Lower lobe of right lung (tissue), 2 donors: ENCODE data around the gene BHLHA15. TPM values are rescaled to one million over a fixed set of nuclear protein-coding genes. Genes with fewer than 3 reads are reported as not detected.
A peak's percentile ranks its signal among the peaks of the same experiment; 100 is the strongest.

Experiments
- ATAC-seq, 2 donors: fragments of 200-7000 bp; cut with Tn5 transposase; one replicate each; pipeline ENCODE4 v1.9.1; 2020 to 2022; ENCODE audit warnings: mild to moderate bottlenecking in 2 of 2, moderate library complexity in 2 of 2
- DNase-seq: peaks from one replicate; pipeline ENCODE4 v3.0.0-alpha.2; 2020
- H3K27ac ChIP-seq: fragments of 200-600 bp; one replicate; pipeline ENCODE4 v1.8.0; 2022
- H3K27me3 ChIP-seq: fragments of 200-600 bp; one replicate; pipeline ENCODE4 v1.8.0; 2022; ENCODE audit warnings: low read depth
- H3K36me3 ChIP-seq: fragments of 200-600 bp; one replicate; pipeline ENCODE4 v1.8.0; 2022; ENCODE audit warnings: mild to moderate bottlenecking
- H3K4me1 ChIP-seq: fragments of 200-600 bp; one replicate; pipeline ENCODE4 v1.8.0; 2022
- H3K4me3 ChIP-seq: fragments of 200-600 bp; one replicate; pipeline ENCODE4 v1.8.0; 2022; ENCODE audit warnings: mild to moderate bottlenecking
- H3K9me3 ChIP-seq: fragments of 200-600 bp; one replicate; pipeline ENCODE4 v1.8.0; 2022
- intact Hi-C: fragments of 100-400 bp; cut with DNase I; formaldehyde crosslinking; loops from one replicate; pipeline ENCODE4 v1.11.0; 2022
- total RNA-seq: library from RNA; stranded (reverse); fragmentation: NEBNext Ultra II Directional; extraction: Animal tissue kit (Norgen Biotek cat#: 25700); gene quantifications from one replicate; pipeline ENCODE4 v1.2.1, GENCODE V29; 2021
- TF ChIP-seq, protein P1 (sequence below): fragments of 200-600 bp; IDR thresholded peaks from one replicate; pipeline ENCODE4 v1.8.0; 2022; ENCODE audit warnings: antibody characterized with exemption, mild to moderate bottlenecking
- donor health status: DM: no; HTN: yes; CAD: no; lungs with severe emphysema.

The BHLHA15 gene
- total RNA-seq, 1 donor from 2014 or later, result 1.2 TPM

DNA sequence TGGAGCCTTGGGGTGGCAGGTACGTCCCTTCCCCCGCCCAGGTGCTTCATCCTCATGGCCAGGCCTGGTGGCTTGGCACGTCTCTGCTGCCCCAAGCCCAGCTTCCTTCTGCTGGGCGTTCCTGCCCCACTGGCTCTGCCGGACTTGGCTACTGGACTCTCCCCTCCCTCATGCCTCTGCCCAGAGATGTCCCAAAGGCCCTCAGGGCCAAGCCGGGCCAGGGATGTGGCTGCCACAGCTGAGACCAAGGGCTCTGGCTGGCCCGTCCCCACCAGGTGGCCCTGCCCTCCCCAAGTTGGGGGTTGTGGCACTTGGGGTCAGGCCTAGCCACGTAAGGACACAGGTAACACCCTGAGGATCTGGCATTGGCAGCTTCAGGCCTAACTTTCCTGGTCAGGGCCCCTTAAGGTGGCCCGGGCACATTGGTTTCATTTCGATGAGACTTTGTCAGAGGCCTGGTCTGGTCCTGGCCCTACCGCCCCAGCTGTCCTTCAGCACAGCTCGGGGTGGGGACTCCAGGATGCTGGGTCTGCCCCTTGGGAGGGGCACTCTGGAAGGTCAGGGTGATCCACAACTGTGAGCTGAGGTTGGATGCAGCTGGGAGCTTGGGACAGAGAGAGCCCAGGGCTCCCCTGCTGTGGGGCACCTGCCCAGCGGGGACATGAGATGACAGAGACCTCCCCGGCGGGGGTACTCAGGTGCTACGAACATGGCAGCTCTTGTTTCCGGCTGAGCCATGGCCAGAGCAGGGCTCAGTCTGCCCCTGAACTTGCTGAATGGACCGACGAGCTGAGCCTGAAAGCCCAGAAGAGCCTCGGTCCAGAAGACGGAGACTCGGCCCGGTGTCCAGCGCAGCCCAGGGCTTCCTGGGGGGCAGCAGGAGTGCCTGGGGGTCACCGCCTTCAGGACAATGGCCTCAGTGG, 2.9 kb downstream of the BHLHA15 start:
- intact Hi-C loops, result no loop called here
- Histone ChIP-seq H3K36me3 (peaks cover 29% of the 10 kb centered on the region), H3K27ac (no peak overlapping the region), H3K4me3 (no peak overlapping the region), H3K4me1 (no peaks in the 10 kb centered on the region), H3K27me3 (no peaks in the 10 kb centered on the region), H3K9me3 (no peaks in the 10 kb centered on the region)
- TF ChIP-seq, protein P1, sequence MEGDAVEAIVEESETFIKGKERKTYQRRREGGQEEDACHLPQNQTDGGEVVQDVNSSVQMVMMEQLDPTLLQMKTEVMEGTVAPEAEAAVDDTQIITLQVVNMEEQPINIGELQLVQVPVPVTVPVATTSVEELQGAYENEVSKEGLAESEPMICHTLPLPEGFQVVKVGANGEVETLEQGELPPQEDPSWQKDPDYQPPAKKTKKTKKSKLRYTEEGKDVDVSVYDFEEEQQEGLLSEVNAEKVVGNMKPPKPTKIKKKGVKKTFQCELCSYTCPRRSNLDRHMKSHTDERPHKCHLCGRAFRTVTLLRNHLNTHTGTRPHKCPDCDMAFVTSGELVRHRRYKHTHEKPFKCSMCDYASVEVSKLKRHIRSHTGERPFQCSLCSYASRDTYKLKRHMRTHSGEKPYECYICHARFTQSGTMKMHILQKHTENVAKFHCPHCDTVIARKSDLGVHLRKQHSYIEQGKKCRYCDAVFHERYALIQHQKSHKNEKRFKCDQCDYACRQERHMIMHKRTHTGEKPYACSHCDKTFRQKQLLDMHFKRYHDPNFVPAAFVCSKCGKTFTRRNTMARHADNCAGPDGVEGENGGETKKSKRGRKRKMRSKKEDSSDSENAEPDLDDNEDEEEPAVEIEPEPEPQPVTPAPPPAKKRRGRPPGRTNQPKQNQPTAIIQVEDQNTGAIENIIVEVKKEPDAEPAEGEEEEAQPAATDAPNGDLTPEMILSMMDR, result no peak
- ATAC-seq, result no peak
- DNase-seq, result peak; percentile 39

GRCh38 chr7:98214811-98215321, 3.6 kb downstream of the BHLHA15 start:
- TF ChIP-seq, protein P1, result no peak
- Histone ChIP-seq H3K27ac (no peak overlapping the region), H3K4me1 (no peaks in the 10 kb centered on the region)

DNA sequence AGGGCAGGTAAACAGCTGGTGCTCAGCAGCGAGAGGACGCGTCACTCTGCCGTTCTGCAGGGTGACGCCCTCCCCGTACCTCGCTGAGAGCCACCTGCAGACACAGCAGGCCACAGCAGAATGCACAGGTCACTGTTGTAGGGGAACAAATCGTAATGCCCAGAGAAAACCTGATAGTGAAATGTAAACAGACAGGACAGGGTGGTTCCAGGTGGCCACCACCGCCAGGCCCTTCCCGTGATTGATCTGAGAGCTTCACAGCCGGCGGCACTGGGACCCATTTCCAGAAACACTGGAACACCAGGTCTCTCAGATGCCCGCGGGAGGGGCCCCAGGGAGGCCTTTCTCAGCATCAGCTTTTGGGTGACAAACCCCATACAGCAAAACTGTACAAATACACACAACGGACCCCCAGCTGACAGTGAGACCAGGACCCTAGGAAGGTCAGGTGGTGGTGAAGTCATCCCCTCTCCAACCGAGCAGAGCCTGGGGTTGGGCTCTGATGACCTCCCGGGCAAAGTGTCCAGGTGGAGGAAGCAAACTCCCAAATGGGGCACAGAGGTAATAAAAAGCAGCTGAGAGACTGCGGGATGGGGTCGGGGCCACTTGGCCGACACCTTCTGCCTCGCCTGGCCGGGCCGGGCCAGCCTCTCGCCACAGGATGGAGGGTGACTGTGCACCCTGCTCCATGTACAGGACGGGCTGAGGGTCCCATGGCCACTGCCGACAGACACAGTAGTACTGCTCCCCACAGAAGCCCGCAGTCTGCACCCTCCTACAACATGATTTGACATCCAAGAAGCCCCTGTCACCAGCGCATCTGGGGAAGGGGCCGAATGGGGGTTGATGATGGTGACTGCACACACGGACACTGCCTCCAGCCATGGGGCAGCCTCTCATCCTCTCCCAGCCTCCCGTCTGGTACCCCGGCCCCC, 4.6 kb downstream of the BHLHA15 start:
- H3K4me1 ChIP-seq, result no peaks in the 10 kb centered on the region
- ATAC-seq (no peak), DNase-seq (peak; percentile 32)
- intact Hi-C loops, result no loop called here
- H3K4me3 ChIP-seq, result no peak overlapping the region
- no peak overlapping the region for H3K27ac ChIP-seq
- peaks cover 34% of the 10 kb centered on the region for H3K36me3 ChIP-seq
- TF ChIP-seq, protein P1, result no peak
- no peaks in the 10 kb centered on the region for H3K27me3 ChIP-seq
- H3K9me3 ChIP-seq, result no peaks in the 10 kb centered on the region

More at GRCh38 chr7:98214811-98215321, 3.6 kb downstream of the BHLHA15 start:
- peak; percentile 42 for DNase-seq
- Histone ChIP-seq H3K27me3 (no peaks in the 10 kb centered on the region), H3K36me3 (peaks cover 29% of the 10 kb centered on the region), H3K4me3 (no peak overlapping the region), H3K9me3 (no peaks in the 10 kb centered on the region)
- intact Hi-C loops, result no loop called here
- ATAC-seq, result no peak

- no peaks in the 10 kb centered on the region for H3K27me3 ChIP-seq
- TF ChIP-seq, protein P1, result no peak
- intact Hi-C loops, result no loop called here
- no peaks in the 10 kb centered on the region for H3K4me1 ChIP-seq
- H3K9me3 ChIP-seq, result no peaks in the 10 kb centered on the region
- H3K27ac ChIP-seq, result no peak overlapping the region
- peak; percentile 38 for DNase-seq
- H3K36me3 ChIP-seq, result peaks cover 45% of the 10 kb centered on the region
- no peak for ATAC-seq
- no peak overlapping the region for H3K4me3 ChIP-seq
Measured at GRCh38 chr7:98216941-98217622, 5.8 kb downstream of the BHLHA15 start.
